ENCODE data around the gene NEU3. TPM values are rescaled to one million over a fixed set of nuclear protein-coding genes. Genes with fewer than 3 reads are reported as not detected.

Gene NEU3
- total and polyA plus RNA-seq, 9 donors, result 4.4 to 13.1 (median 8.8) TPM

GRCh38 chr11:75024764-75025211, 36.1 kb downstream of the NEU3 start:
- 21 to 36% (median 35%) methylated on average over 1 of the region's 1 CpG for WGBS, 3 donors
- intact Hi-C loops (cut with DNase I), result loop anchor here in 3 of 4 donors (10.0 kb wide), 2 partner anchors 80 to 220 kb away; partner anchors contain the start of genes TPBGL (in 2 of the 3), SPCS2 (in 1 of the 3) and XRRA1 (in 1 of the 3)

GRCh38 chr11:75025561-75025960, 36.8 kb downstream of the NEU3 start:
- TF ChIP-seq CTCF (IDR thresholded peaks at IDR 0.05) (no peak), POLR2A (IDR thresholded peaks at IDR 0.05) (no peak), EP300 (IDR thresholded peaks at IDR 0.05) (no peak)
- Histone ChIP-seq H3K36me3 (no peaks in the 10 kb centered on the region), H3K9me3 (no peaks in the 10 kb centered on the region), H3K4me1 (ENCODE audit: insufficient read depth) (no peaks in the 10 kb centered on the region), H3K4me3 (no peak overlapping the region), H3K27ac (no peak overlapping the region), H3K27me3 (no peaks in the 10 kb centered on the region)
- intact Hi-C loops (cut with DNase I), result loop anchor here in 3 of 4 donors (10.0 kb wide), 2 partner anchors 81 to 219 kb away; partner anchors contain the start of genes TPBGL (in 2 of the 3), SPCS2 (in 1 of the 3) and XRRA1 (in 1 of the 3)
- 97 to 100% (median 97%) methylated on average over 1 of the region's 1 CpG for WGBS, 3 donors
- no peak for DNase-seq

More at GRCh38 chr11:75024764-75025211, 36.1 kb downstream of the NEU3 start:
- no peaks in the 10 kb centered on the region for H3K36me3 ChIP-seq
- H3K4me3 ChIP-seq, result no peak overlapping the region
- TF ChIP-seq POLR2A (IDR thresholded peaks at IDR 0.05) (no peak), EP300 (IDR thresholded peaks at IDR 0.05) (no peak), CTCF (IDR thresholded peaks at IDR 0.05) (no peak)
- no peak overlapping the region for H3K27ac ChIP-seq
- DNase-seq, result no peak
- no peaks in the 10 kb centered on the region for H3K27me3 ChIP-seq
- H3K9me3 ChIP-seq, result no peaks in the 10 kb centered on the region
- H3K4me1 ChIP-seq (ENCODE audit: insufficient read depth), result no peaks in the 10 kb centered on the region

GRCh38 chr11:75028321-75028720, 39.6 kb downstream of the NEU3 start:
- Histone ChIP-seq H3K27ac (no peak overlapping the region), H3K27me3 (no peaks in the 10 kb centered on the region), H3K4me3 (no peak overlapping the region), H3K36me3 (no peaks in the 10 kb centered on the region), H3K4me1 (ENCODE audit: insufficient read depth) (no peaks in the 10 kb centered on the region), H3K9me3 (no peaks in the 10 kb centered on the region)
- intact Hi-C loops (cut with DNase I), result loop anchor here in 3 of 4 donors (10.0 kb wide), 2 partner anchors 84 to 216 kb away; partner anchors contain the start of genes TPBGL (in 2 of the 3), SPCS2 (in 1 of the 3) and XRRA1 (in 1 of the 3)
- DNase-seq, result no peak
- TF ChIP-seq POLR2A (IDR thresholded peaks at IDR 0.05) (no peak), CTCF (IDR thresholded peaks at IDR 0.05) (no peak), EP300 (IDR thresholded peaks at IDR 0.05) (no peak)

GRCh38 chr11:75028724-75029123, 40.0 kb downstream of the NEU3 start:
- Histone ChIP-seq H3K4me3 (no peak overlapping the region), H3K4me1 (ENCODE audit: insufficient read depth) (no peaks in the 10 kb centered on the region), H3K36me3 (no peaks in the 10 kb centered on the region), H3K27ac (no peak overlapping the region), H3K27me3 (no peaks in the 10 kb centered on the region), H3K9me3 (no peaks in the 10 kb centered on the region)
- intact Hi-C loops (cut with DNase I), result loop anchor here in 3 of 4 donors (10.0 kb wide), 2 partner anchors 84 to 216 kb away; partner anchors contain the start of genes TPBGL (in 2 of the 3), SPCS2 (in 1 of the 3) and XRRA1 (in 1 of the 3)
- no peak for DNase-seq
- 56 to 61% (median 56%) methylated on average over 2 of the region's 2 CpGs for WGBS, 3 donors
- no peak for TF ChIP-seq EP300 (IDR thresholded peaks at IDR 0.05)
- no peak for TF ChIP-seq CTCF (IDR thresholded peaks at IDR 0.05)
- TF ChIP-seq POLR2A (IDR thresholded peaks at IDR 0.05), result no peak

All from ovary (tissue), 9 donors.